Right lobe of liver (tissue), 6 donors: Measurements from ENCODE around the gene ZNF708. TPM values are rescaled to one million over a fixed set of nuclear protein-coding genes. Genes with fewer than 3 reads are reported as not detected.
"Not testable (repeated sequence)": the region's sequence is repeated elsewhere in the genome, so short reads cannot be mapped to it uniquely, and the experiment has no call there.

Source experiments
- ATAC-seq, 4 donors: fragments of 200-7000 bp; cut with Tn5 transposase; one replicate each; pipeline ENCODE4 v1.9.1; 2020; ENCODE audit warnings: mild to moderate bottlenecking in 4 of 4, moderate library complexity in 4 of 4
- DNase-seq, 3 donors: peaks; one replicate each; pipeline ENCODE4 v3.0.0-alpha.2; 2020
- H3K27ac ChIP-seq, 3 donors: fragments of 200-600 bp; one replicate each; pipeline ENCODE4 v1.8.0; 2022
- H3K27me3 ChIP-seq, 2 donors: fragments of 200-600 bp; one replicate each; pipeline ENCODE4 v1.8.0; 2022
- H3K36me3 ChIP-seq, 4 donors: fragments of 200-600 bp; sonication (generic) in 1 of 4; one replicate each; pipeline versions ENCODE4 v1.5.1 to v1.8.0; 2017 to 2022; ENCODE audit warnings: control low read depth in 1 of 4
- H3K4me1 ChIP-seq, 4 donors: fragments of 200-600 bp; sonication (generic) in 1 of 4; one replicate each; pipeline versions ENCODE4 v1.5.1 to v1.8.0; 2017 to 2022; ENCODE audit warnings: control low read depth in 1 of 4
- H3K4me3 ChIP-seq, 3 donors: fragments of 200-600 bp; one replicate each; pipeline ENCODE4 v1.8.0; 2022
- H3K9me3 ChIP-seq, 4 donors: fragments of 200-600 bp; sonication (generic) in 1 of 4; one replicate each; pipeline versions ENCODE4 v1.5.1 to v1.8.0; 2017 to 2022; ENCODE audit warnings: control low read depth in 1 of 4
- POLR2A ChIP-seq: fragments of 450-650 bp; IDR thresholded peaks from one replicate; pipeline ENCODE4 v1.6.1; 2017; ENCODE audit warnings: antibody characterized with exemption, mild to moderate bottlenecking
- WGBS: methylation state at CpG from one replicate; pipeline ENCODE4 v1.1.6; 2018; ENCODE audit warnings: low coverage, low lambda C conversion rate; ENCODE audit not compliant: insufficient coverage; ENCODE audit errors: missing lambda C conversion rate; 5-methylcytosine and 5-hydroxymethylcytosine counted together
- intact Hi-C, 2 donors: fragments of 100-400 bp; cut with DNase I; formaldehyde crosslinking; loops; one replicate each; pipeline versions ENCODE4 v1.11.2 to v1.14.1; 2022
- total RNA-seq, 6 experiments: library from RNA; depleted of rRNA in 2 of 6; stranded (reverse); fragments of >200 nt in 2 of 6; fragmentation: NEBNext Ultra II Directional in 3 of 6; extraction: Animal tissue kit (Norgen Biotek cat#: 25700) in 3 of 6; gene quantifications; one replicate each; pipeline versions ENCODE4 v1.1.0 to v1.2.4, GENCODE V29; 2016 to 2023
- TF ChIP-seq, protein P1 (sequence below), 4 donors: fragments of 200-600 bp in 3 of 4; fragments of 450-650 bp in 1 of 4; IDR thresholded peaks; one replicate each; pipeline versions ENCODE4 v1.5.1 to v1.8.0; 2016 to 2022; ENCODE audit warnings: antibody characterized with exemption in 4 of 4, mild to moderate bottlenecking in 2 of 4
- donor health status: DM: no; HTN: yes; CAD: no.
- donor health status: DM: no; HTN: no; CAD: no.
- donor health status: DM: no; HTN: no; CAD: no.
- donor health status: DM: no; HTN: yes; CAD: no.
- donor health status: DM: no; HTN: yes; CAD: no.

The ZNF708 gene
- total RNA-seq, 6 experiments from 2014 or later = 2.1 to 4.2 (median 3.2) TPM

DNA sequence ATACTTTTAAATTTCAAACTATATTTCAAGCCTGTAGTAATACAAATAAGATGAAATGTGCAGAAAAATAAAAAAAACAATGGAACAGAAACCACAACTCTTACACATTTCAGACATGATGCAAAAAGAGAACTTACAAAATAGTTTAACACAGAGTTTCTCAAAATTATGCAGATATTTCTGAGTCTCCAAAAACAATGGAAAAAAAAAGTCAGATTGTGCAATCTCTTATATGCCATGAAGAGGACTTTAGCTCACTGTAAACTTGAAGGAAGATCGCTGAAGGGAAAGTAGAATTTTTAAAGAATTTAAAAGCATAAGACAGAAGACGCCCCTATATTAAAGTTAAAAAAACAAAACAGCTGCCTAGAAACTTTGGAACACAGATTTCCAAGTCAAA lies 20.4 kb downstream of the ZNF708 start:
- H3K9me3 ChIP-seq = no peaks in the 10 kb centered on the region
- 90% methylated on average over 1 of the region's 2 CpGs for WGBS
- H3K36me3 ChIP-seq = peaks cover 0 to 11% (median 3%) of the 10 kb centered on the region in 4 donors
- no peak for ATAC-seq
- TF ChIP-seq, protein P1, sequence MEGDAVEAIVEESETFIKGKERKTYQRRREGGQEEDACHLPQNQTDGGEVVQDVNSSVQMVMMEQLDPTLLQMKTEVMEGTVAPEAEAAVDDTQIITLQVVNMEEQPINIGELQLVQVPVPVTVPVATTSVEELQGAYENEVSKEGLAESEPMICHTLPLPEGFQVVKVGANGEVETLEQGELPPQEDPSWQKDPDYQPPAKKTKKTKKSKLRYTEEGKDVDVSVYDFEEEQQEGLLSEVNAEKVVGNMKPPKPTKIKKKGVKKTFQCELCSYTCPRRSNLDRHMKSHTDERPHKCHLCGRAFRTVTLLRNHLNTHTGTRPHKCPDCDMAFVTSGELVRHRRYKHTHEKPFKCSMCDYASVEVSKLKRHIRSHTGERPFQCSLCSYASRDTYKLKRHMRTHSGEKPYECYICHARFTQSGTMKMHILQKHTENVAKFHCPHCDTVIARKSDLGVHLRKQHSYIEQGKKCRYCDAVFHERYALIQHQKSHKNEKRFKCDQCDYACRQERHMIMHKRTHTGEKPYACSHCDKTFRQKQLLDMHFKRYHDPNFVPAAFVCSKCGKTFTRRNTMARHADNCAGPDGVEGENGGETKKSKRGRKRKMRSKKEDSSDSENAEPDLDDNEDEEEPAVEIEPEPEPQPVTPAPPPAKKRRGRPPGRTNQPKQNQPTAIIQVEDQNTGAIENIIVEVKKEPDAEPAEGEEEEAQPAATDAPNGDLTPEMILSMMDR (IDR thresholded peaks at IDR 0.05) = no peak
- no peak for TF ChIP-seq POLR2A
- no peak for DNase-seq
- intact Hi-C loops = no loop called here
- no peak overlapping the region for H3K4me3 ChIP-seq
- no peak overlapping the region for H3K27ac ChIP-seq
- H3K27me3 ChIP-seq = no peaks in the 10 kb centered on the region
- H3K4me1 ChIP-seq = no peaks in the 10 kb centered on the region

DNA sequence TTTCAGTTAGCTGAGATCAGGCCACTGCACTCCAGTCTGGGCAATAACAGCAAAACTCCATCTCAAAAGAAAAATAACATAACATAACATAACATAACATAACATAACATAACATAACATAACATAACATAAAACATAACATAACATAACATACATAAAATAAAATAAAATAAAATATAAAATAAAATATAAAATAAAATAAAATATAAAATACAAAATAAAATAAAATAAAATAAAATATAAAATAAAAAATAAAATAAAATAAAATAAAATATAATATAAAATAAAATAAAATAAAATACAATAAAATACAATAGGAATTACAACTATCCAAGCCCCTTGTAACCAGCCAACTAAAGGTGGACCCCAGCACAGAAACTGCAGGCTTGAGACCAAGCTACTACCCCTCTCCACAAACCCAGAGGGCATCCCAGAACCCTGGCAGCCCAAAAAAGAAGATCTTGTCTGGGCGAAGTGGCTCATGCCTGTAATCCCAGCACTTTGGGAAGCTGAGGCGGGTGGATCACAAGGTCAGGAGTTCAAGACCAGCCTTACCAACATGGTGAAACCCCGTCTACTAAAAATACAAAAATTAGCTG lies 22.2 kb downstream of the ZNF708 start:
- intact Hi-C loops = not testable (repeated sequence)

DNA sequence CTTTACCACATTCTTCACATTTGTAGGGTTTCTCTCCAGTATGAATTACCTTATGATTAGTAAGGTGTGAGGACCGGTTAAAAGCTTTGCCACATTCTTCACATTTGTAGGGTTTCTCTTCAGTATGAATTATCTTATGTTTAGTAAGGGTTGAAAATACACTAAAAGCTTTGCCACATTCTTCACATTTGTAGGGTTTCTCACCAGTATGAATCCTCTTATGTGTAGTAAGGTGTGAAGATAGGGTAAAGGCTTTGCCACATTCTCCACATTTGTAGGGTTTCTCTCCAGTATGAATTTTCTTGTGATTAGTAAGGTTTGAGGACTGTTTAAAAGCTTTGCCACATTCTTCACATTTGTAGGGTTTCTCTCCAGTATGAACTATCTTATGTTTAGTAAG lies 35.4 kb downstream of the ZNF708 start:
- 83% methylated on average over 1 of the region's 1 CpG for WGBS
- H3K9me3 ChIP-seq = peaks cover 0 to 28% (median 14%) of the 10 kb centered on the region in 4 donors
- H3K4me3 ChIP-seq, H3K27ac ChIP-seq, H3K27me3 ChIP-seq, intact Hi-C loops, ATAC-seq, H3K4me1 ChIP-seq, DNase-seq: not testable (repeated sequence)
- H3K36me3 ChIP-seq = peaks cover 0 to 27% (median 5%) of the 10 kb centered on the region in 4 donors

More for the DNA sequence above, 22.2 kb downstream of the ZNF708 start:
- not testable (repeated sequence) for H3K4me3 ChIP-seq, DNase-seq, H3K4me1 ChIP-seq, H3K27me3 ChIP-seq, H3K27ac ChIP-seq, ATAC-seq, H3K9me3 ChIP-seq
- peaks cover 0 to 19% (median 6%) of the 10 kb centered on the region in 4 donors for H3K36me3 ChIP-seq
- no CpG with 5 or more reads among the region's 3 CpGs for WGBS

DNA sequence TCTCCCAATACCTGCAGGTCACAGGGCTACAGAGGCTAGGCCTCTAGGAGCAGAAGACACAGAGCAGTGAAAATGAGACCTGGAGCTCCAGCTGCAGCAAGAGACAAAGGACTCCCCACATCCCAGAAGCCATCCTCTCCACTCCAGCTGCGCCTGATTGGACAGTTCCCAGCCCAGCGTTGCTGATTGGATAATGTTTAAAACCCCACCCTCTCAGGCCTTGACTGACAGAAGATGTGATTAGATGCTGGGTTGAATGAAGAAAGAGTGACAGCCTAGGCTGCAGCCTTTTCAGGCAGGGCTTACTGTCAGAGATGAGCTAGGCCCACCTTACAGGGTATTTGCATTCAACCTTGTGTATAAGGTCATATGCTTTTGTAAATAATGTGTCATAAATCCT lies 59.4 kb downstream of the ZNF708 start:
- Histone ChIP-seq H3K27me3 (no peaks in the 10 kb centered on the region), H3K4me1 (no peaks in the 10 kb centered on the region), H3K4me3 (no peak overlapping the region), H3K9me3 (peaks cover 0 to 10% (median 2%) of the 10 kb centered on the region in 4 donors), H3K36me3 (no peaks in the 10 kb centered on the region), H3K27ac (no peak overlapping the region)
- intact Hi-C loops = no loop called here
- no peak for TF ChIP-seq POLR2A
- TF ChIP-seq, protein P1 (IDR thresholded peaks at IDR 0.05) = no peak
- ATAC-seq (no peak), DNase-seq (no peak)
- 43% methylated on average over 1 of the region's 2 CpGs for WGBS

DNA sequence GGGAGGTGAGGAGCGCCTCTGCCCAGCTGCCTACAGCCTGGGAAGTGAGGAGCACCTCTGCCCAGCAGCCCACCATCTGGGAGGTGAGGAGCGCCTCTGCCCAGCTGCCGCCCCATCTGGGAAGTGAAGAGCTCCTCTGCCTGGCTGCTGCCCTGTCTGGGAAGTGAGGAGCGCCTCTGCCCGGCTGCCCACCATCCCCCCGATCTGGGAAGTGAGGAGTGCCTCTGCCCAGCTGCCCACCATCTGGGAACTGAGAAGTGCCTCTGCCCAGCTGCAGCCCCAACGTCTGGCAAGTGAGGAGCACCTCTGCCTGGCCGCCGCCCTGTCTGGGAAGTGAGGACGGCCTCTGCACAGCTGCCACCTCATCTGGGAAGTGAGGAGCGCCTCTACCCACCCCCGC lies 64.3 kb downstream of the ZNF708 start:
- ATAC-seq (no peak), DNase-seq (no peak)
- Histone ChIP-seq H3K9me3 (no peaks in the 10 kb centered on the region), H3K4me3 (no peak overlapping the region), H3K4me1 (no peaks in the 10 kb centered on the region), H3K27me3 (no peaks in the 10 kb centered on the region), H3K27ac (no peak overlapping the region), H3K36me3 (no peaks in the 10 kb centered on the region)
- intact Hi-C loops = no loop called here
- 80% methylated on average over 1 of the region's 12 CpGs for WGBS
- no peak for TF ChIP-seq POLR2A
- TF ChIP-seq, protein P1 (IDR thresholded peaks at IDR 0.05) = no peak
